RKO (cell line): Measurements from ENCODE around the gene ANKRD60.

Source experiments
- DNase-seq: peaks from one replicate; pipeline ENCODE4 v3.0.0-alpha.2; 2016; ENCODE audit warnings: low spot score

Gene ANKRD60

DNA sequence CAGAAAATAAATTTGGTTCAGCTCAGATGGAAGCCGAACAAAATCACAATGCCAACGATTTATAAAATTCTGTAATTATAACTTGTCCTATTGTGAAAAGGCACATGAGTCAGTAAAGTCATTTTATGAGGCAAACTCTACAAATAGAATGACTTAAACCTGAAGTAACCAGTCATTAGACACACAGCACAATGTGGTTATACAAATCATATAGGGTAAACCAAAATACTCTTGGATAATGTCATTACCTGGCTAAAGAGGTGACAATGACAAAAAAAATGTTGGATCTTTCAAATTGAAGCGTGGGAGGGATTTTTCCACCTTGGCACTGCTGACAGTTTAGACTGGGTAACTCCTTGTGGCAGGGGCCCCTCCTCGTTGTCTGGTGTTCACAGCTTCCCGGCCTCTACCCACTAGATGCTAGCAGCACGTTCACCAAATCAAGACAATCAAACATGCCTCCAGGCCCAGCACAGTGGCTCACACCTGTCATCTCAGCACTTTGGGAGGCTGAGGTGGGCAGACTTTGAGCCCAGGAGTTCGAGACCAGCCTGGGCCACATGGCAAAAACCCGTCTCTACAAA lies 5.0 kb downstream of the ANKRD60 start:
- no peak for DNase-seq

DNA sequence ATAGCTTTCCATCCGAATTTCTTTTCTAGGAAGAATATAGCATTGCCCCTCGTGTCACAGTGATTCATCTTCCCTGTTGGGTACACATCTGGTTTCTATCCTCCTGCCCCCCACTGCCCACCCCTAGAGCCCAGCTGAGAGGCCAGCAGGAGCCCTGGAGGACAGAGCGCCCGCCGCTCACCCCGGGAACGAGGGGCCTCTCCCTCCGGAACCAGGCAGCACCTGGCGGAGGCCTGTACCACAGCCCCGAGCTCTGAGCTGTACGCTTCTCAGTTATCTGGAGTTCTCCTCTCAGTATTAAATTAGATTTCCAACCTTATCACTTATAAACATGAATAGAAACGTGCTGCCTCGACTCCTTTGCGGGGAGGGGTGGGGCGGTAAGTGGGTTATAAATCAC lies 6.0 kb downstream of the ANKRD60 start:
- DNase-seq = no peak

DNA sequence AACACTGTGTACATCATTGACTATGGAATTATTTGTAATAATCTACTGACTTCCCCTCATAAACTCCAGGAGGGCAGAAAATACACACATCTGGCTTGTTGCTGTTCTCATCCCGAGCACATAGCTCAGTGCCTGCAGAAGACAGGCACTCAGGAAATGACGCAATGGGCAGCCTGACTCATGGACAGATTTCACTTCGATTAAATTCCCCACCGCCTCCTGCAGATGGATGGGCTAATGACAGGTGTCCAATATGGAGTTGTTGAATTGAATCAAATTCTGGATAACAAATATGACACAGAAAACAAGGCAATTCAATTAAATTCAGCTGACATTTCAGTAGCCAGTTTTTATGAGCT lies 9.1 kb downstream of the ANKRD60 start:
- peak; percentile 74 for DNase-seq

DNA sequence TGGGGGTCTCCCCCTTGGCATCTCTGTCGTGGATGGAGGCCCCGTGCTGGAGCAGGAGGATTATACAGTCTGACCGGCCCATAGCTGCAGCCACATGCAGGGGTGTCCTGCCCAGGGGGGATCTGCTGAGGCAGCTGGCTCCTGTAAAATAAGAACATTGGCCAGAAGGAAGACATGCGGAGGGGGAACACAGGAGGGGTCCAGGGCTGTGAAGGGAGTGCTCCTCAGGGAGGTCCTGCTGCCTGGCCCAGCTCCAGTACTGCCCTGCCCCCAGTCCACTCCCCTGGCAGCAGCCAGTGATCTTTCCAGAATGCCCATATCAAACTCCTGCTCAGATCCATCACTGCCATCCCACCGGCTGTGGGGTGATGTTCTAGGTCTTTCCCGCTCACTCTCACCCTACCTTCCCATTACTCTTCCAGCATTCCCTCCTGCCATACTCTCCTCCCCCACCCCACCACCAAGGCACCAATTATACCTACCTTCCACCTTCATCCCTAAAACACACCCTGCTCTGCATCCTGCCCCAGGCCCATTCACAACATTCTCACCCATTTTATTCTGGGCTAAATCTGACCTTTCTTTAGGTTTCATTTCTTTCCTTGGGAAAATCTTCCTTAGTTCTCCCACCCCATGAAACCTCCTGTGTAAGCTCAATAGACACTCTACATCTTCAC lies 9.7 kb downstream of the ANKRD60 start:
- DNase-seq = no peak

DNA sequence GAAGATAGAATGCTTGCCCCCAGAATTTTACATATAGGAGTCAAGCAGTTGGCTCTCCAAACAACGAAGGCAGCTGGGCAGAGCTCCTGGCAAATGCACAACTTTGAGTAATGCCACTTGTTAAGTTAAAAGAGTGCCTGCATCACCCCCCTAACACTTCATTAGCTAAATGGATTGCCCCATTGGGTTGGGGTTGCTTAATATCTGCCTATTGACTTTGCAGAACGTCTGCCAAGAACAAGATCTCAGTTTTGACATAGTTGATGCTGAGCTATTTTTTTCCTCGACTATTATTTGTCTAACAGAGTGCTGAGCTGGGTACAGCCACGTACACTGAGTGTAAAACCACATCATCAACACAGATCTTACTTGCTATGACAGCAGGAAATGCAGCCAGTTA lies 12.1 kb downstream of the ANKRD60 start:
- no peak for DNase-seq

DNA sequence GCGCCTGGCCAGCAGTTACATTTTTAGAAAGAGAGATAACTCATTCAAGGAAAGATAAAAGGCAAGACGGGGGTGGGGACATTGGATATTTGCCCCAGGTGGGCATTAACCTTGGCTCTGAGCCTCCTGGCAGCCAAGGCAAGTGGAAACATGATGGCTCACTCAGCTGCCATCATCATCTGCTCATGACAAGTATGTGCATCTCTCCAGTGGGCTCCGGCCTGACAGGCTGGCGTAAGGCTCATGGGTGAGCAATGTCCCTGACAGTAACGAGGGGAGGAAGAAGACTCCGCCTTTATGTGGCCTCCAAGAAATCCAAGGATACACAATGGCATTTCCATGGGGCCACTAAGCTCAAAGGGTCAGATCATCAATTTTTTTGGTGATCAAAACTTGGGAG lies 13.3 kb downstream of the ANKRD60 start:
- DNase-seq = no peak

DNA sequence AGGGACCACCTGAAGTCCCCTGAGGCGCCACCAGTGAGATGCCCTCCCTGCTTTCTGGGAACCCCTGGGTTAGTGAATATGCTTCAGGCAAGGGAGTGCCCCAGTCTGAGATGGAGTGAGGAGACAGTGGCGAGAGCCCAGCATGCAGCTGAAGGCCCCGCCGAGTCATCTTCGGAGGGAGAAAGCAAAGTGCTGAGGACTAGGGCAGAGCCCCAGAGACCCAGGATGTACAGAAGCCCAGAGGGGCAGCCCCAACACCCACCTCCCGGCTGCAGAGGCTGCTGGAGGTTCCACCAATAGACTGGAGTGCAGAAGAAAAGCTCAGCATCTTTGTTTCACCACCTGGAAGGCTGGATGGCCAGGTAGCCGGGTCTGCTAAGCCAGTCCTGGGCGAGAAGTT lies 14.1 kb downstream of the ANKRD60 start:
- DNase-seq = no peak

DNA sequence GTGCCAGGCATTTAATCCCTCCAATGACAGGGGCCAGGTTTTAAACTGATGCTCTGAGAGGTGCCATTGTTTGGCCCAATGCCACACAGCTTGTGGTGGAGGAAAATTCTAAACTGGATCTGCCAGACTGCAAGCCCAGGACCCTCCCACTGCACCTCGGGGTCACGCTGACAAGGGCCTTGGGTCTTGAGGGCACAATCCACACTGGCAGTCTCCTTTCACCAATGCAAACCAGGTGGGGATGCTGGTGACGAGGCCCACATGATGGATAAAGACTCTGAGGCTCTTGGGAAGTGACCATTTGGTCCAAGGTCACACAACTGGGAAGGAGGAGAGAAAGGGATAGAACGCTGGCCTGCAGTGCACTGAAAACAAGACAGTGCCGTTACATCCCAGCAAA lies 14.7 kb downstream of the ANKRD60 start:
- DNase-seq = no peak

DNA sequence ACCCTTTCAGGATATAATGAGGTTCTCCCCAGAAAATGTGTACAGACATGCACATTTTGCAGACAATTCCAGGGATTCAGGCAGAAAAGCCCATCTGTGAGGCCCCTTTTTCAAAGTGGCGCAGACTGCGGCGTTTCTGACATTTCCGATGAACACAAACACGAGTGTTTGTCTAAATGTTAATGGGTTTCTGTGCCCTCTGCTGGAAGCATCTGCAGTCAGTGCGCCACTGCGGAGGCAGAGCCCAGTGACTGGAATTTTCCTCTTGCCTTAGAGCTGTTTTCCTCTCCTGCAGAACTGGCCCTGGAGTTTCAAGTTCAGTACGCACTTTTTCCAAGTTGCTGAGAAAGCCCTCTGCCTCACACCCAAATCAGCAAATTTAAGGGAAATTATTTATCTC lies 15.3 kb downstream of the ANKRD60 start:
- DNase-seq = no peak

DNA sequence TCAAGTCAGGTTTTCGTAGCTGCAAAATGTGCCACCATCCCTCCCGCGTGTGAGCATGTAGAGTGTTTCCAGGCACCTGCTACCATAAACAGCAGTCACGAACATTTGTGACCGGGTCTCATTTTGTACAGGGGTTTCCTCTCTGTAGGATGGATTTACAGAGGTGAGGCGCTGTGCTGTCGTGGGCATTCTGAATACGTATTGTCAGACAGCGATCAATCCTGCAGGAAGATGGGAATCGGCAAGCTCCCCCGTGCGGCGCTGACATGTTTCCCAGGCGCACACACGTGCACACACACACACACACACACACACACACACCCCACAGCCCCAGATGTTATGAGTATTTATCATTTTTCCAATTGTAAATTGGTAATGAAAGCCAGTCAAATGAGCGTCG lies 15.8 kb downstream of the ANKRD60 start:
- DNase-seq = no peak

DNA sequence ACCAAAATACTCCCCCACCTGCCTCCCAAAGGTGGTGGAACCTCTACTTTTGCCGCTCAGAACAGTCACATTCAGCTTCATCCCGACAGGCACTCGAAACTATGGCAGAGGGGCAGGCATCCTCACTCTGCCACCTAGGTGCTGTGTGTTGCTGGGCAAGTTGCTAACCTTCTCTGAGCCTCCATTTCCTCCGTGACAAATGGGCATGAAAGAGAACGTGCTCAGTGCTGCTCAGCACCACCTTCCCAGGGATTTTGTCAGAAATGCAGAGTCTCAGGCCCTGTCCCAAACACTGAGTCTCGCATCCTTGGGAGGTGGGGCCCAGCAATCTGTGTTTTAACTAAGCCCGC lies 18.1 kb downstream of the ANKRD60 start:
- DNase-seq = no peak

DNA sequence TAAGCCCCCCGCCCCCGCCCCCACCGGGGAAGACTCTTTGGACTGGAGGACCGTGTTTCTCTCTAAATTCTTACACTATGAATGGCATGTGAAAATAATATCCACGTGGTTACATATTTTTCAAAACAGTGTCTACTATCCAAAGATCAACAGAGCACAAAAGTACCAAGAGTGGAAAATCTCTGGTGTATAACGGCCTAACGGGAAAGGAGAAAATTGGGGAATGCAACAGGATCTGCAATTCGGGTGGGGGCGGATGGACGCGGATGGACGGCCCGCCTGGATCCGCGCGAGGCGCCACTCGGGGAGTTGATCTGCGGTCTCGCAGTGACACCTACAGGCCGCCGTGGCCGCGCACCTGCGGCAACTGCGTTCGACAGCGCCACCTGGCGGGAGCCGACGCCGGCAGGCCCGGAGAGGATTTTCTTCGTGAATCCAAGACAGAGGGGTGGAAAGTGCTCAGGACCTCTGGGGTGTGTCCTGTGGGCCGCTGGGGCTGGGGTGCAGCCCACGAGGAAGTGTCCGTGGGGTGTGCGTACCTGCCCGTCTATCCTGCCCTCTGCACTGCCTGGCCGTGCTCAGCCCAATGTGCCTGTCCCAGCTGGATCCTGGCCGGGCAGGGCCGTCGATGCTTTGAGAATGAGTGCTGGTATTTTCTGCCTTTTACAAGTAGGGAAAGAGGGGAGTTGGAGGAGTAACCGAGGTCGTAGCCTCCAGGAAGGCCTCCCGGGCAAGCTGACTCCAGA lies 18.6 kb downstream of the ANKRD60 start:
- peak; percentile 75 for DNase-seq

DNA sequence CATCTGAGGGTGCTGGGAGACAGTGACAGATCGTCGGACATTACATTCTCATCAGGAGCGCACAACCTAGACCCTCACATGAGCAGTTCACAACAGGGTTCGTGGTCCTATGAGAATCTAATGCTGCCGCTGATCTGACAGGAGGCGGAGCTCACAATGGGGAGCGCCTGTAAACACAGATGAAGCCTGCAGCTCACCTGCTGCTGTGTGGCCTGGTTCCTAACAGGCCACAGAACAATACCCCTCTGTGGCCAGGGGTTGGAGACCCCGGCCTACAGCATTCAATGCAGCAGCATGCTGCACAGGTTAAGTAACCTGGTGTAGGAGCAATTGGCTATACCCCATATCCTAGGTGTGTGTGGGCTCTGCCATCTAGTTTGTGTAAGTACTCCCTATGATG lies 19.5 kb downstream of the ANKRD60 start:
- DNase-seq = no peak

DNA sequence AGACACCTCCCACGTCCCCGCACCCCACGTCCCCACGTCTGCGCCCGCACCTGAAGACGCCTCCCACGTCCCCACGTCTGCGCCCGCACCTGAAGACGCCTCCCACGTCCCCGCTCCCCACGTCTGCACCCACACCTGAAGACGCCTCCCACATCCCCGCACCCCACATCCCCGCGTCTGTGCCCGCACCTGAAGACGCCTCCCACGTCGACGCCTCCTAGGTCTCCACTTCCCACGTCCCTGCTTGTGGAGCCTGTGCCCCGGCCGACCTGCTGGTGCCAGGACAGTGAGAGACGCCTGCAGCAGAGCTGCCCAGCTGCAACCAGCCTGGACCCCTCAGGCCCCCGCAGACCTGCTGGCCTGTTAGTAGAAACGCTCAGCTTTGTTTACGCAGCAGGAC lies 22.6 kb downstream of the ANKRD60 start:
- no peak for DNase-seq

DNA sequence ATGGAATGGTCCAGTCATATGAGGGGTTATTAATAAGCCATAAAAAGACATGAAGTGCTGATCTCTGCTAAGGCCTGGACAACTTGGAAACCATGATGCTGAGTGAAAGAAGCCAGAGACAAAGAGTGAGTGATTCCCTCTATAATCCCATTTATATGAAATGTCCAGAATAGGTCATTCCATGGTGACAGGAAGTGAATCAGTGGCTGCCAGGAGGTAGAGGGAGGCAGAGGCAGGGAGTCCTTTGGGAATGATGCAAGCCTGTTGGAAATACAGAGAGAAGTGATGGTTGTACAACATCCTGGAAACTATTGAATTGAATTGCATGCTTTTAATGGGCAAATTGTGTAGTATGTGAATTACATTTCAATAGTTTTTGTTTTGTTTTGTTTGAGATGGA lies 26.4 kb downstream of the ANKRD60 start:
- DNase-seq = peak; percentile 20

DNA sequence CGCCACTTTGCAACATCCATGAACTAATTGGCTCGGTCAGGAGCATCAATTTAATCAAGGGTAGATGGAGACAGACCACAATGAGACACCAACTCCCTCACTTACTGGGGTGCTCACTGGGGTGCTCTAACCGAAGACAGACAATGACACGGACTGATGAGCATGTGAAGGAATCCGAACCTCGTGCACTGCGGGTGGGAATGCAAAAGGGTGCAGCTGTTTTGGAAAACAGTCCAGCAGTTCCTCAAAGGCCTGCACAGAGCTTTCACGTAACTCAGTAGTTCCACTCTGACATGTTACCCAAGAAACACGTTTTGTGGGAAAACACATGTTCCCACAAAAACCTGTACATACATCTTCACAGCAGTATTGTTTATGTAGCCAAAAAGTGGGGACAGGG lies 26.8 kb downstream of the ANKRD60 start:
- no peak for DNase-seq

DNA sequence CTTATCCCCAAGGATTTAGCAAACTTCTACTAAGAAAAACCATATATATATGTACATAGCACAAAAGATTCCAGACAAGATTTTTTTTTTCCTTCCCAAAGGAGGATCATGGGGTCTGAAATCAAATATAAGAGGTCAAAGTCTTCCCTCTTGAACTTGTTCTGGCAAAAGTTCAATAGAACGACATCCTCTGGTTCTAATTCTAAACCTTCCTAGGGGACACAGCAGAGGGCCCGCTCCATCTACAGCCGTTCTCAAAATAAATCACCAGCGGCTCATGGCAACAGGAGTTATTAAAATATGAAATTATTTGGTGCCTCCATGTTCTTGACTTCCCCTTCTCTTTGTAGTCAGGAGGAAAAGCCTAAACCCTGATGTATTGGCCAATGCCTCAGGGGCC lies 29.0 kb downstream of the ANKRD60 start:
- no peak for DNase-seq

DNA sequence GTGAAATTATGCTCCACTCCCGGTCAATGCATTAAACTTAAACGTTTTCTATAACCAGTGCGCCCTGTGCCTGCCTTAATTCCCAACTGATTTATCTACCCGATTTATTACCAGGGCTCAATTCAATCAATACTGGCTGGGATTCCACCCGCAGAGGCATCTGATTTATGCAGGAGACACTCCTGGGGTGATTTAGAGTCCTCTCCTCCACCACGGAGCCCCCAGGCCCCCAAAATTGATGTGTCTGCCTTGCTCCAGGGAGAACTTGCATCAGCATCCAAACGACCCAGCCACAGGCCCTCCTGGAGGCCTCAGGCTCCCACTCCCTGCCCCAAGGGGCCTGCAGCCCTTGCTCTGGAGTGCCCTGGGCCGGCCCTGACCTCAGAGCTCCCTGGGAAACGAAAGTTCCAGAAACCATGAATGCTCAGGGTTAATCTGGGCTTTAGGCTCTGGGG lies 29.5 kb downstream of the ANKRD60 start:
- DNase-seq = no peak

DNA sequence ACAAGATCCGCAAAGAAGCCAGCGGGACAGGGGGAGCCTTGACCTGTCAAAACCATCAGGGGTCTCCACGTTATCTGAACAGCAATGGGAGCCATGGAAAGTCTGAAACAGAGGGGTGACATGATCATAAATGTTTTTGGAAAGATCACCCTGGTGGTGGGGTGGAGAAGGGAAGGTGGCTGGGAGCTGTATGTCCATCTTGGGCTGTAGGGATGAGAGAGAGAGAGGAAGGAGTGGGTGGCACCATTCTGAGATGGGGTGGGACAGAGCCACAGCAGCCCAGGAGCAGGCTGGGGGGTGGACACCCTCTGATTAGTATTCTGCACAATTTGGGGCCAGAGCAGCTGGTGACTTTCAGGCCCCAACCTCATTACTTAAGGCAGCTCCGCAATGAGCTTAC lies 30.1 kb downstream of the ANKRD60 start:
- DNase-seq = no peak

DNA sequence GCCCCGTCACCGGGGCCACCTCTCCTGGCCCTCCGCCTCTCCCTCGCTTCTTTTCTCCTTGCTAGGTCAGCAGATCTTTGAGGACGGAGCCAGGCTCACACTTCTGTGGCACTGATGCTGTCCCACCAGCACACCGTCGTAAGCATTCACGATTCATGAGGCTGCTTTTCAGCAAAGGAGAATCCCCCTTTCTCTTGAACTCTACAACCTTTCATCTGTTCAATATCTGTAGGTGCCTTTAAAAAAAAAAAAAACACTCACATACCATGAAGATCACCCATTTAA lies 31.3 kb downstream of the ANKRD60 start:
- no peak for DNase-seq

DNA sequence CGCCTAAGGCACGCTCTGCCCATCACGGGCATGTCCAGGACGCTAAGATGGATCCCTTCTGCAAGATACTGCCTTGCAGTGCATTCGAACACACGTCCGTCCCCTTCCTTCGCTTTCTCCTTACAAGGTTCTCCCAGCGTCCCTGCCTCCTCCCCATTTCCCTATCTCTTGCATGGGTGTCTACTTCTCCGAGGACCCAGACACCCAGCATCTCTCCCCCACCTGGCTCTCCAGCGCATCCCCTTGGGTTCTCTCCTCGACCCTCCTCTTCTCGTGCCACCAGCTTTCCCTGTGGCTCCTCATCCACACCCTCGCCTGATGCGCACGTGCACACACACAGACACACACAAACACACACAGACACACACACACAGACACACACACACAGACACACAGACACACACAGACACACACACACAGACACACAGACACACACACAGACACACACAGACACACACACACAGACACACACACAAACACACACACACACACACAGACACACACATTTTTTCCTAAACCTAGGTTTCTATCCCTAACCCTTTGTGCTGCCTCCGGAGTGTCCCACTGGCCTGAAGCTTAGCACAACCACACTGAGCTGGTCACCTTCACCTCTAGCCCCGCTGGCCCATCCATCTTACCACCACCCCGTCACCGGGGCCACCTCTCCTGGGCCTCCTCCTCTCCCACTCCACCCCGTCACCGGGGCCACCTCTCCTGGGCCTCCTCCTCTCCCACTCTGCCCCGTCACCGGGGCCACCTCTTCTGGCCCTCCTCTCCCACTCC lies 31.9 kb downstream of the ANKRD60 start:
- DNase-seq = no peak

DNA sequence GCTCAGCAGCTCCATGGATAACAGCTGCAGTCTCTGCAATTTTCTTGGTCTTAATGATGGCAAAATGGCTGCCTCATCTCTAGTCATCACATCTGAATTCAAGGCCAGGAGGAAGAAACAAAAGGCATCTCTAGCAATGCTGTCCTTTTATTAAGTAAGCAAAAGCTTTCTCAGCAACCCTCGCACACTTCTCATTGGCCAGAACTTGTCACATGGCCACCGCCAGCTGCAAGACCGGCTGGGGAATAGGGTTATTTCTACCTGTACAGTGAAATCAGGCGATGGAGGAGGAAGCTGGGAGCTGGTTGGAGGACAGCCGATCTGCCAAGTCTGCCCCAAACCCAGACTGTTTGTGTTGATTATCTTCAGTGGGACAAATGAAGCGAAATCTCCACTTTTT lies 33.4 kb downstream of the ANKRD60 start:
- DNase-seq = no peak

DNA sequence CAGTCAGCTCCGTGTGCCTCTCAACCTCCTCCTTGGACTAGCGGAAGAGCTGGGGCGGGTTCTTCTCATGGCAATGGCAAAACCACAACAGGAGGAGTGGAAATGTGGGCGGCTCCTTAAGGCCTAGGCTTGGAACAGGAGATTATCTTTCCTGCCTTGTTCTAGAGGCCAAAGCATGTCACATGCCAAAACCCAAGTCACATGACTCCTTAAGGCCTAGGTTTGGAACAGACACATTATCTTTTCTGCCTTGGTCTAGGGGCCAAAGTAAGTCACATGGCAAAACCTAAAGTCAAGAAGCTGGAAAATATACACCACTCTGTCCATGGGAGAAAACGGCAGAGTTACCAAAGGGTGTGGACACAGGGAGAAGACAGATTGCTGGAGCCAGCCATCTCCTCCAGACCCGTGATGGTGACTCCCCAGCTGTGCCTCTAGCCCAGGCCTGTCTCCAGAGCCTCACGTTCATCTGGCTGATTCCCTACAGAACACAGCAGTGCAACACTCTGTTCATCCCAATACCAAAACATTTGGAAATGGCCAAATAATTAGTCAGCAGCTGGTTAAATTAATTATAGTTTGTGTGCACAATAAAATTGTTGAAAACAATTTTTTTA lies 34.2 kb downstream of the ANKRD60 start:
- no peak for DNase-seq
